PC-3 (cell line): ENCODE data around the gene MAPK4. TPM values are rescaled to one million over a fixed set of nuclear protein-coding genes. Genes with fewer than 3 reads are reported as not detected.

Experiments used
- ATAC-seq: fragments of 200-7000 bp; cut with Tn5 transposase; 2 replicates; pipeline ENCODE4 v1.9.1; 2020; ENCODE audit warnings: mild to moderate bottlenecking, moderate library complexity
- BruUV-seq: library from RNA; stranded (reverse); fragments of 400-500 nt; replicated peaks from 2 replicates; lab custom pipeline; 2021; lab: Mats Ljungman, UMichigan
- CTCF ChIA-PET: fragments of 300-600 bp; sonication (Branson Sonifier 250); formaldehyde crosslinking; loops from one replicate; lab custom pipeline; 2022; ENCODE audit warnings: antibody characterized with exemption; lab: Charles Lee
- POLR2A ChIA-PET: fragments of 300-600 bp; sonication (Branson Sonifier 250); formaldehyde crosslinking; loops from one replicate; lab custom pipeline; 2022; ENCODE audit warnings: antibody characterized with exemption; ENCODE audit not compliant: unreplicated experiment; lab: Charles Lee
- DNase-seq: peaks from one replicate; pipeline ENCODE4 v3.0.0-alpha.2; 2015
- H2AFZ ChIP-seq: fragments of 300-600 bp; sonication (generic); 2 replicates; pipeline ENCODE4 v1.6.0; 2016; ENCODE audit warnings: antibody characterized with exemption, low read length
- H3F3A ChIP-seq: fragments of 300-600 bp; sonication (generic); one replicate; pipeline ENCODE4 v1.6.0; 2017; ENCODE audit warnings: antibody characterized with exemption, low read length, control low read depth, mild to moderate bottlenecking; ENCODE audit not compliant: unreplicated experiment
- H3K27ac ChIP-seq: fragments of 300-600 bp; sonication (generic); 2 replicates; pipeline ENCODE4 v1.5.1; 2016; ENCODE audit warnings: mild to moderate bottlenecking, low read length
- H3K27me3 ChIP-seq: fragments of 300-600 bp; sonication (generic); 2 replicates; pipeline ENCODE4 v1.6.1; 2016; ENCODE audit warnings: low read length, mixed read lengths
- H3K36me3 ChIP-seq: fragments of 300-600 bp; sonication (generic); 2 replicates; pipeline ENCODE4 v1.6.1; 2016; ENCODE audit warnings: low read depth, mixed run types, low read length, mixed read lengths
- H3K4me1 ChIP-seq: fragments of 300-600 bp; sonication (generic); 2 replicates; pipeline ENCODE4 v1.5.1; 2016; ENCODE audit warnings: low read length; ENCODE audit not compliant: insufficient read depth
- H3K4me2 ChIP-seq: fragments of 300-600 bp; sonication (generic); 2 replicates; pipeline ENCODE4 v1.6.0; 2016; ENCODE audit warnings: low read length
- H3K4me3 ChIP-seq: fragments of 300-600 bp; sonication (generic); 2 replicates; pipeline ENCODE4 v1.5.1; 2016; ENCODE audit warnings: mild to moderate bottlenecking, low read length, mixed read lengths
- H3K79me2 ChIP-seq: fragments of 300-600 bp; sonication (generic); 2 replicates; pipeline ENCODE4 v1.6.1; 2017; ENCODE audit warnings: low read length, mixed read lengths
- H3K9ac ChIP-seq: fragments of 300-600 bp; sonication (generic); 2 replicates; pipeline ENCODE4 v1.6.0; 2016; ENCODE audit warnings: mild to moderate bottlenecking, low read length
- H3K9me2 ChIP-seq: fragments of 300-600 bp; sonication (generic); replicated peaks from 2 replicates; pipeline ENCODE4 v1.6.1; 2016; ENCODE audit warnings: mixed run types, low read length, mixed read lengths
- H3K9me3 ChIP-seq: fragments of 300-600 bp; sonication (generic); 2 replicates; pipeline ENCODE4 v1.6.1; 2016; ENCODE audit warnings: low read length, mixed read lengths
- H4K20me1 ChIP-seq: fragments of 300-600 bp; sonication (generic); 2 replicates; pipeline ENCODE4 v1.6.1; 2016; ENCODE audit warnings: low read length, mixed read lengths
- EZH2 ChIP-seq: fragments of 300-600 bp; sonication (generic); IDR thresholded peaks from one replicate; pipeline ENCODE4 v1.6.1; 2017; ENCODE audit warnings: antibody characterized with exemption, mild to moderate bottlenecking, low read length; ENCODE audit not compliant: unreplicated experiment
- EZH2phosphoT487 ChIP-seq: fragments of 300-600 bp; sonication (generic); IDR thresholded peaks from 2 replicates; pipeline ENCODE4 v1.6.1; 2018; ENCODE audit warnings: mild to moderate bottlenecking, antibody characterized with exemption, low read length, borderline replicate concordance
- intact Hi-C: fragments of 100-400 bp; cut with micrococcal nuclease; formaldehyde crosslinking; loops from 2 replicates; pipeline ENCODE4 v1.9.0; 2023
- total RNA-seq: library from RNA; depleted of rRNA; stranded (reverse); fragments of >200 nt; gene quantifications from 2 replicates; pipeline ENCODE4 v1.2.3, GENCODE V29; 2014
- TF ChIP-seq, protein P1 (sequence below): fragments of 300-600 bp; sonication (generic); conservative IDR thresholded peaks from 2 replicates; pipeline ENCODE4 v1.5.1; 2017; ENCODE audit warnings: antibody characterized with exemption, low read depth, mild to moderate bottlenecking, low read length

The MAPK4 gene
- total RNA-seq, 1 experiment from 2014 or later, result not detected

DNA sequence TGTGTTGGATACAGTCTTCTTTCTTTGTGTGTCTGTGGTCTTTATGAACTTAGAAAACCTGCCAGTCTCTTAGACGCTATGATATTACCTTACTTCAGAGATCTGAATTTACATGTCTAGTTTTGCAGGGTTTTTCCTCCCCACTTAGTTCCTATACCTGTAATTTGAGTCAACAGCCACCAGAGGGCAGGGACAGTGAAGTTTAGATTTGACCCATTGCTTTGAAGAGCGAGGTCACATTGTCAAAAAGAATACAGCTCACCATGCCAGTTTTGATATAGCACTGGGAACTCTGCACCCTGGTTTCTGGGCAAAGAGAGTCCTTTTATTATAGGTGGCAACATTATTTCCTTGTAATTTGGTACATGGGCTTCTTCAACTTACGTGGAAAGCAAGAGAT lies 102.3 kb downstream of the MAPK4 start:
- no peak overlapping the region for H3K4me2 ChIP-seq
- H3K4me3 ChIP-seq, result no peak overlapping the region
- H3K9ac ChIP-seq, result no peak overlapping the region
- CTCF ChIA-PET, result no interaction called here
- no peaks in the 10 kb centered on the region for H3F3A ChIP-seq
- H3K4me1 ChIP-seq, result no peaks in the 10 kb centered on the region
- H3K79me2 ChIP-seq, result no peaks in the 10 kb centered on the region
- H3K36me3 ChIP-seq, result no peaks in the 10 kb centered on the region
- TF ChIP-seq EZH2phosphoT487, result no peak
- TF ChIP-seq EZH2, result no peak
- TF ChIP-seq, protein P1, sequence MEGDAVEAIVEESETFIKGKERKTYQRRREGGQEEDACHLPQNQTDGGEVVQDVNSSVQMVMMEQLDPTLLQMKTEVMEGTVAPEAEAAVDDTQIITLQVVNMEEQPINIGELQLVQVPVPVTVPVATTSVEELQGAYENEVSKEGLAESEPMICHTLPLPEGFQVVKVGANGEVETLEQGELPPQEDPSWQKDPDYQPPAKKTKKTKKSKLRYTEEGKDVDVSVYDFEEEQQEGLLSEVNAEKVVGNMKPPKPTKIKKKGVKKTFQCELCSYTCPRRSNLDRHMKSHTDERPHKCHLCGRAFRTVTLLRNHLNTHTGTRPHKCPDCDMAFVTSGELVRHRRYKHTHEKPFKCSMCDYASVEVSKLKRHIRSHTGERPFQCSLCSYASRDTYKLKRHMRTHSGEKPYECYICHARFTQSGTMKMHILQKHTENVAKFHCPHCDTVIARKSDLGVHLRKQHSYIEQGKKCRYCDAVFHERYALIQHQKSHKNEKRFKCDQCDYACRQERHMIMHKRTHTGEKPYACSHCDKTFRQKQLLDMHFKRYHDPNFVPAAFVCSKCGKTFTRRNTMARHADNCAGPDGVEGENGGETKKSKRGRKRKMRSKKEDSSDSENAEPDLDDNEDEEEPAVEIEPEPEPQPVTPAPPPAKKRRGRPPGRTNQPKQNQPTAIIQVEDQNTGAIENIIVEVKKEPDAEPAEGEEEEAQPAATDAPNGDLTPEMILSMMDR, result peak; percentile 41; the same call in 1 of the 2 replicates
- H3K9me3 ChIP-seq, result no peaks in the 10 kb centered on the region
- H4K20me1 ChIP-seq, result no peaks in the 10 kb centered on the region
- POLR2A ChIA-PET, result no interaction called here
- no TSS peak for BruUV-seq
- H3K9me2 ChIP-seq, result no peaks in the 10 kb centered on the region
- intact Hi-C loops, result no loop called here
- ATAC-seq (no peak), DNase-seq (peak; percentile 19)
- H2AFZ ChIP-seq, result no peak overlapping the region
- H3K27me3 ChIP-seq, result no peaks in the 10 kb centered on the region
- H3K27ac ChIP-seq, result no peak overlapping the region

DNA sequence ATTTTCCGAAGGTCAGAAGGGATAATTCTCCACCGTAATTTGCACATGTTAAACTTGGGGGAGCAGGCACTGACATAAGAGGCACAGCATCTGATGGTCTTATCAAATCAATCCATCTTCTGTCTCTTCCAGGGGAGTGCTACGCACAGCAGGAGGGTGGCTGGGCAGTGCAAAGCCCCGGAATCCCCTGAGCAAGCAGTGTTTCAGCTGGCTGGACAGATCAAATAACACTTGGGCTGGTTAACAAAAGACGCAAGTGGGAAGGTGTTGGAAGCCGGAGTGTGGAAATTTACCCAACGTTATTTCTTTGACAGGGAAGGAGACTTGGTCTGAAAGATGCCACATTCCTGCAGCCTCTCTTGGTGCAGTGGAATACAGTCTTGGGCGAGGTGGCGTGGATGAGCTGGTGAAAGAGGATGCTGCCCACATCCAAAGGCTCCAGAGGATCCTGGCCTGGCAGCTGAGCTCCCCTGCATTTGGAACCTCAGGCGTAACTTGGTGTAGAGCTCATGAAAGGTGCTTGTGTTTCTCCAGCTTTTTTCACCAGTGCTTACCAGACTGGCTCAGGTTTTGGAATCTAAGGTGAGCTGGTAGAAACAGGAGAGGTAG lies 103.0 kb downstream of the MAPK4 start:
- BruUV-seq, result no TSS peak
- ATAC-seq (no peak), DNase-seq (no peak)
- Histone ChIP-seq H3K27me3 (no peaks in the 10 kb centered on the region), H3F3A (no peaks in the 10 kb centered on the region), H3K9me2 (no peaks in the 10 kb centered on the region), H3K4me3 (no peak overlapping the region), H3K9me3 (no peaks in the 10 kb centered on the region), H2AFZ (no peak overlapping the region), H3K4me2 (no peak overlapping the region), H4K20me1 (no peaks in the 10 kb centered on the region), H3K4me1 (no peaks in the 10 kb centered on the region), H3K79me2 (no peaks in the 10 kb centered on the region), H3K27ac (no peak overlapping the region), H3K9ac (no peak overlapping the region), H3K36me3 (no peaks in the 10 kb centered on the region)
- POLR2A ChIA-PET, result no interaction called here
- CTCF ChIA-PET, result no interaction called here
- TF ChIP-seq EZH2 (no peak), EZH2phosphoT487 (no peak)
- TF ChIP-seq, protein P1, result no peak
- intact Hi-C loops, result no loop called here

DNA sequence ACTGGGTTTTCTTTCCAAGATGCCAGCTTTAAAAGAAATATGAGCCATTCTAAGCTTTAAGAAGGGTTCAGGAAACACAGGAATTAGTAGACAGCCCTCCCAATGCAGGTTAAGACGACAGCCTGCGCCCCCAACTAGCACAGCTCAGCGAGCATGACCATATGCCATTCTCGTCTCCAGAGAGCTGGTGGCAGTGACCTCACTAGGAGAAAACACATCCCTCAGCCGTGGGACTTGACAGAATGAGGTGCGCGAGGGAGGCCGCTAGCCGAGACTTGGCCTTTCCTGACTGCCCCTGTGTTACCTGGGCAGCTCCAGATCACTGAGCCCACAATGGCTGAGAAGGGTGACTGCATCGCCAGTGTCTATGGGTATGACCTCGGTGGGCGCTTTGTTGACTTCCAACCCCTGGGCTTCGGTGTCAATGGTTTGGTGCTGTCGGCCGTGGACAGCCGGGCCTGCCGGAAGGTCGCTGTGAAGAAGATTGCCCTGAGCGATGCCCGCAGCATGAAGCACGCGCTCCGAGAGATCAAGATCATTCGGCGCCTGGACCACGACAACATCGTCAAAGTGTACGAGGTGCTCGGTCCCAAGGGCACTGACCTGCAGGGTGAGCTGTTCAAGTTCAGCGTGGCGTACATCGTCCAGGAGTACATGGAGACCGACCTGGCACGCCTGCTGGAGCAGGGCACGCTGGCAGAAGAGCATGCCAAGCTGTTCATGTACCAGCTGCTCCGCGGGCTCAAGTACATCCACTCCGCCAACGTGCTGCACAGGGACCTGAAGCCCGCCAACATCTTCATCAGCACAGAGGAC lies 103.9 kb downstream of the MAPK4 start:
- H3K9me2 ChIP-seq, result no peaks in the 10 kb centered on the region
- H3K9ac ChIP-seq, result no peak overlapping the region
- H4K20me1 ChIP-seq, result no peaks in the 10 kb centered on the region
- TF ChIP-seq, protein P1, result no peak
- TF ChIP-seq EZH2 (no peak), EZH2phosphoT487 (no peak)
- H3K4me1 ChIP-seq, result no peaks in the 10 kb centered on the region
- H3K27me3 ChIP-seq, result no peaks in the 10 kb centered on the region
- no peaks in the 10 kb centered on the region for H3K9me3 ChIP-seq
- no peak overlapping the region for H3K4me3 ChIP-seq
- no TSS peak for BruUV-seq
- DNase-seq (no peak), ATAC-seq (no peak)
- no peaks in the 10 kb centered on the region for H3K79me2 ChIP-seq
- no peak overlapping the region for H3K27ac ChIP-seq
- no peak overlapping the region for H3K4me2 ChIP-seq
- no peaks in the 10 kb centered on the region for H3F3A ChIP-seq
- POLR2A ChIA-PET, result no interaction called here
- intact Hi-C loops, result no loop called here
- CTCF ChIA-PET, result no interaction called here
- H3K36me3 ChIP-seq, result no peaks in the 10 kb centered on the region
- H2AFZ ChIP-seq, result no peak overlapping the region
